ENCODE results near the gene CCL11. TPM values are rescaled to one million over a fixed set of nuclear protein-coding genes. Genes with fewer than 3 reads are reported as not detected.

Gene CCL11
- total RNA-seq, 2 experiments from 2014 or later, result not detected

- Histone ChIP-seq H3K79me2 (ENCODE audit: insufficient read depth, low read depth, low read length) (no peaks in the 10 kb centered on the region), H2AFZ (ENCODE audit: low read length) (no peak overlapping the region), H3K4me1 (ENCODE audit: insufficient read depth, low read length, poor library complexity, severe bottlenecking) (no peaks in the 10 kb centered on the region), H3K27ac (ENCODE audit: low read depth, low read length, poor library complexity, severe bottlenecking) (no peak overlapping the region), H4K20me1 (ENCODE audit: insufficient read depth, low read length) (no peaks in the 10 kb centered on the region), H3K4me3 (ENCODE audit: low read depth, low read length, poor library complexity, severe bottlenecking) (no peak overlapping the region), H3K36me3 (ENCODE audit: insufficient read depth, low read length) (no peaks in the 10 kb centered on the region), H3K4me2 (ENCODE audit: low read length) (no peak overlapping the region), H3K9me3 (ENCODE audit: low read length) (no peaks in the 10 kb centered on the region), H3K9me2 (ENCODE audit: insufficient read depth, low read length) (no peaks in the 10 kb centered on the region)
- ChIA-PET CTCF (ENCODE audit: unreplicated experiment) (no interaction called here), POLR2A (no interaction called here)
- no TSS peak for BruUV-seq (replicated peaks)
- DNase-seq (ENCODE audit: low spot score), result no peak
- intact Hi-C loops (cut with micrococcal nuclease; ENCODE audit: unreplicated experiment), result loop anchor here (5.0 kb wide), 1 partner anchor 110 kb away; the partner anchor contains the start of gene CCL1
- TF ChIP-seq CTCF (conservative IDR thresholded peaks at IDR 0.05; ENCODE audit: low read length) (no peak), EZH2phosphoT487 (IDR thresholded peaks at IDR 0.05; ENCODE audit: borderline replicate concordance, low read depth, low read length) (no peak)
These were observed 33.0 kb upstream of the CCL11 start for GRCh38 chr17:34252444-34253138.

DNA sequence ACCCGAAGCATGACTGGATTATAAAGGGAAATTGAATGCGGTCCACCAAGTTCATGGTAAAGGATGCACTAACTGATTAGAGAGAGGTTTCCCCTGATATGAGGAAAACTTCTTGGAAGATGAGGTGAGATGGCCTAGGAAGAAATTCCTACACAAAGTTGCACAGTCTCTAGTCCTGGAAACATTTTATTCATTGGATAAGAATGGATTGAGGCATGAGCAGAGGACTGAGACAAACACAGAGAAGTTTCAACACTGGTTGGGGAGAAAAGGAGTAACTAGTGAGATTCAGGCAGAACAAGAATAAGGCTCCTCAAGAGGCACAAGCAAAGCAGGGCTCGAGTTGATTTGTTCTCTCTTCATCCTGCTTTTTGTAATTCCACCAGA, 32.4 kb upstream of the CCL11 start:
- ChIA-PET POLR2A (no interaction called here), CTCF (ENCODE audit: unreplicated experiment) (no interaction called here)
- no peak for TF ChIP-seq EZH2phosphoT487 (IDR thresholded peaks at IDR 0.05; ENCODE audit: borderline replicate concordance, low read depth, low read length)
- no peak for TF ChIP-seq CTCF (conservative IDR thresholded peaks at IDR 0.05; ENCODE audit: low read length)
- intact Hi-C loops (cut with micrococcal nuclease; ENCODE audit: unreplicated experiment), result loop anchor here (5.0 kb wide), 1 partner anchor 109 kb away; the partner anchor contains the start of gene CCL1
- Histone ChIP-seq H2AFZ (ENCODE audit: low read length) (no peak overlapping the region), H3K79me2 (ENCODE audit: insufficient read depth, low read depth, low read length) (no peaks in the 10 kb centered on the region), H3K4me3 (ENCODE audit: low read depth, low read length, poor library complexity, severe bottlenecking) (no peak overlapping the region), H4K20me1 (ENCODE audit: insufficient read depth, low read length) (no peaks in the 10 kb centered on the region), H3K27ac (ENCODE audit: low read depth, low read length, poor library complexity, severe bottlenecking) (no peak overlapping the region), H3K36me3 (ENCODE audit: insufficient read depth, low read length) (no peaks in the 10 kb centered on the region), H3K9me3 (ENCODE audit: low read length) (no peaks in the 10 kb centered on the region), H3K4me2 (ENCODE audit: low read length) (no peak overlapping the region), H3K9me2 (ENCODE audit: insufficient read depth, low read length) (no peaks in the 10 kb centered on the region), H3K4me1 (ENCODE audit: insufficient read depth, low read length, poor library complexity, severe bottlenecking) (no peaks in the 10 kb centered on the region)
- DNase-seq (ENCODE audit: low spot score), result no peak
- BruUV-seq (replicated peaks), result no TSS peak

GRCh38 chr17:34254146-34254545, 31.4 kb upstream of the CCL11 start:
- H3K4me2 ChIP-seq (ENCODE audit: low read length), result no peak overlapping the region
- H3K4me1 ChIP-seq (ENCODE audit: insufficient read depth, low read length, poor library complexity, severe bottlenecking), result no peaks in the 10 kb centered on the region
- H3K79me2 ChIP-seq (ENCODE audit: insufficient read depth, low read depth, low read length), result no peaks in the 10 kb centered on the region
- no peaks in the 10 kb centered on the region for H3K36me3 ChIP-seq (ENCODE audit: insufficient read depth, low read length)
- H3K9me2 ChIP-seq (ENCODE audit: insufficient read depth, low read length), result no peaks in the 10 kb centered on the region
- H3K9me3 ChIP-seq (ENCODE audit: low read length), result no peaks in the 10 kb centered on the region
- intact Hi-C loops (cut with micrococcal nuclease; ENCODE audit: unreplicated experiment), result loop anchor here (5.0 kb wide), 1 partner anchor 108 kb away; the partner anchor contains the start of gene CCL1
- no peak overlapping the region for H3K4me3 ChIP-seq (ENCODE audit: low read depth, low read length, poor library complexity, severe bottlenecking)
- TF ChIP-seq EZH2phosphoT487 (IDR thresholded peaks at IDR 0.05; ENCODE audit: borderline replicate concordance, low read depth, low read length), result no peak
- TF ChIP-seq CTCF (conservative IDR thresholded peaks at IDR 0.05; ENCODE audit: low read length), result no peak
- H4K20me1 ChIP-seq (ENCODE audit: insufficient read depth, low read length), result no peaks in the 10 kb centered on the region
- ChIA-PET CTCF (ENCODE audit: unreplicated experiment) (no interaction called here), POLR2A (no interaction called here)
- no peak overlapping the region for H2AFZ ChIP-seq (ENCODE audit: low read length)
- DNase-seq (ENCODE audit: low spot score), result no peak
- no peak overlapping the region for H3K27ac ChIP-seq (ENCODE audit: low read depth, low read length, poor library complexity, severe bottlenecking)
- BruUV-seq (replicated peaks), result no TSS peak
